ENCODE measurements around the gene MAST4. TPM values are rescaled to one million over a fixed set of nuclear protein-coding genes. Genes with fewer than 3 reads are reported as not detected.

The MAST4 gene
- total RNA-seq, 1 donor, result 23.2 TPM

DNA sequence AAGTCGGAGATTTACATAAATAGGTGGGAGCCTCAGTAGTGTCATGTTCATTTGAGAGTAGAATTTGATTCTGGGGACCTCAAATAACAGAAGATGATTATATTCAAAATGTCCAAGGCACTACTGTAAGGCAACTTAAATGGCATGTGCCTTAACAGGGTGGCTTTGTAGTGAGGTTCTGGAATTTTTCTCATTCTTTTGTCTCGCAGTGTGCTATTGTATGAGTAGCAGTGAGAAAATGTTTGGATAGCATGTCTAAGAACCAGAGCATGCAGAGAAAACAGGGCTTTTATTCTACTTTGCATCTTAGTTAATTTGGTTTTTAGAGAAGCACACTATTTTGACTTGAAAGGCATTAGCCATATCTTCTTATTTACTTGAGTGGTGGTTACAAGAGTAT lies 25.0 kb downstream of the MAST4 start:
- TF ChIP-seq, protein P1, sequence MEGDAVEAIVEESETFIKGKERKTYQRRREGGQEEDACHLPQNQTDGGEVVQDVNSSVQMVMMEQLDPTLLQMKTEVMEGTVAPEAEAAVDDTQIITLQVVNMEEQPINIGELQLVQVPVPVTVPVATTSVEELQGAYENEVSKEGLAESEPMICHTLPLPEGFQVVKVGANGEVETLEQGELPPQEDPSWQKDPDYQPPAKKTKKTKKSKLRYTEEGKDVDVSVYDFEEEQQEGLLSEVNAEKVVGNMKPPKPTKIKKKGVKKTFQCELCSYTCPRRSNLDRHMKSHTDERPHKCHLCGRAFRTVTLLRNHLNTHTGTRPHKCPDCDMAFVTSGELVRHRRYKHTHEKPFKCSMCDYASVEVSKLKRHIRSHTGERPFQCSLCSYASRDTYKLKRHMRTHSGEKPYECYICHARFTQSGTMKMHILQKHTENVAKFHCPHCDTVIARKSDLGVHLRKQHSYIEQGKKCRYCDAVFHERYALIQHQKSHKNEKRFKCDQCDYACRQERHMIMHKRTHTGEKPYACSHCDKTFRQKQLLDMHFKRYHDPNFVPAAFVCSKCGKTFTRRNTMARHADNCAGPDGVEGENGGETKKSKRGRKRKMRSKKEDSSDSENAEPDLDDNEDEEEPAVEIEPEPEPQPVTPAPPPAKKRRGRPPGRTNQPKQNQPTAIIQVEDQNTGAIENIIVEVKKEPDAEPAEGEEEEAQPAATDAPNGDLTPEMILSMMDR (IDR thresholded peaks at IDR 0.05; ENCODE audit: insufficient read depth, low read length), result no peak
- peak; percentile 7 for DNase-seq (ENCODE audit: low read depth)
- no peak overlapping the region for H3K4me3 ChIP-seq (ENCODE audit: low read depth, low read length)

DNA sequence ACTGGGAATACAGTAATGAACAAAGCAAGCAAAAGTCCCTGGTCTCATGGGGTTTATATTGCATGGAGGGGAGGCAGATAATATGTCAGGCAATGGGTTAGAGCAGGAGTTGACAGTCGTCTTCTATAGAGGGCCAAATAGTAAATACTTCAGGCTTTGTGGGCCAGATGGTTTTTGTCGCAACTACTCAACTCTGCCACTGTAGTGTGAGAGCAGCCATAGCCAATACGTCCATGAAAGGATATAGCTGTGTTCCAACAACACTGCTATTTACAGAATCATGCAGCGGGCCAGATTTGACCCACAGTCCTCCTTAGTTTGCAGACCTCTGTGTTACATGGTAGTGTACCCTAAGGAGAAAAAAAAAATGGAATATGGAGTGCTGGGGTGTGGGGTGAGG lies 25.5 kb downstream of the MAST4 start:
- TF ChIP-seq, protein P1 (IDR thresholded peaks at IDR 0.05; ENCODE audit: insufficient read depth, low read length), result no peak
- H3K4me3 ChIP-seq (ENCODE audit: low read depth, low read length), result no peak overlapping the region
- no peak for DNase-seq (ENCODE audit: low read depth)

DNA sequence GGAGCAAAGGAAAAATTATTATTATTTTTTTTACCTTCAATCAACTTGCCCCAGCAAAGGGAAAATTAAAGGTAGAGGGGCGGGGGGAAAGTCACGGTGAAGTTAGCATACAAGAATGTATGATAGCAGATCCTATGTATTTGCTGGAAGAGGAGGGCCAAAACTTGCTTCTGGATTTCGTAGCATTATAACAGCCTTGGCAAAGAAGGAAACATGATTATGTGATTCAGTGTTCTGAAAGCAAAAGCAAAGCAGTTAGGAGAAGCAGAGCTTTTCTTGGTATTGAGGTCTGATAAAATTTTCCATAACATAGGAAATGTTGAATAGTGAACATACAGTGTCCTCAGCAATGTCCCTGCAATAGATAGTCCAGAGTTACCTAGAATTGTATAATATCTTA lies 32.4 kb downstream of the MAST4 start:
- no peak for DNase-seq (ENCODE audit: low read depth)
- TF ChIP-seq, protein P1 (IDR thresholded peaks at IDR 0.05; ENCODE audit: insufficient read depth, low read length), result no peak
- no peak overlapping the region for H3K4me3 ChIP-seq (ENCODE audit: low read depth, low read length)

DNA sequence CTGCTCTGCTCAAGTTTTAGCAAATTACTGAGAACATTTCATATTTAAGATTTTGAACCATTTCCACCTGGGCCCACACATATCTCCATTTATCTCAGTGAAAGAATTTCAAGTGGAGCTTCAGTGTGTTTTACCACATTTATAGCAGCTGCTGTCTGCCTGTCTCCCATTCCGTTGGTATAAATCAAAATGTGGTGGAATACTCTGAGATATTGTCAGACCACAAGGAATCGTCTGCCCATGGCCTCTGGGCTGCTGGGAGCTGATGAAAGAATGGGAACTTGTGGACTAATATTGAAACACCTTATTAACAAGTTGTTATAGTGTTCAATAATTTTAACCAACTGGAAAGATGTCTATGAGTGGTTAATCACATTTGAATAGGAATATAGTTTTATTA lies 33.3 kb downstream of the MAST4 start:
- TF ChIP-seq, protein P1 (IDR thresholded peaks at IDR 0.05; ENCODE audit: insufficient read depth, low read length), result no peak
- DNase-seq (ENCODE audit: low read depth), result no peak
- H3K4me3 ChIP-seq (ENCODE audit: low read depth, low read length), result no peak overlapping the region

DNA sequence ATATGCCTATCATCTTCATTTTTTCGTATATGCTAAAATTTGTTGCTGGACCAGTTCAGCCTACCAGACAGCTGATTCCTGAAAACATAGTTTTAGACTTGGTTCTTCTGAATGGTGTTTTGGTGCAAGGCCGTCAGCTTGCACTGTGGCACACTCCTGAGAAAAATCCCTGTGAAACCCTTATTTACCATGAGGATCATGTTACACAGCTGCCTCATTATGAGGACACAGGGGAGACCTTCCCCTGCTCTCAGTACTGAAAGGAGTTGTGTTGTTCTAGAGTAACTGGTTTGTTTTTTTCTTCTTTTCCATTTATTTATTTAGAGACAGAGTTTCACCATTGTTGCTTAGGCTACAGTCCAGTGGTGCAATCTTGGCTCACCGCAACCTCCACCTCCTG lies 37.6 kb downstream of the MAST4 start:
- TF ChIP-seq, protein P1 (IDR thresholded peaks at IDR 0.05; ENCODE audit: insufficient read depth, low read length), result no peak
- no peak for DNase-seq (ENCODE audit: low read depth)
- no peak overlapping the region for H3K4me3 ChIP-seq (ENCODE audit: low read depth, low read length)

DNA sequence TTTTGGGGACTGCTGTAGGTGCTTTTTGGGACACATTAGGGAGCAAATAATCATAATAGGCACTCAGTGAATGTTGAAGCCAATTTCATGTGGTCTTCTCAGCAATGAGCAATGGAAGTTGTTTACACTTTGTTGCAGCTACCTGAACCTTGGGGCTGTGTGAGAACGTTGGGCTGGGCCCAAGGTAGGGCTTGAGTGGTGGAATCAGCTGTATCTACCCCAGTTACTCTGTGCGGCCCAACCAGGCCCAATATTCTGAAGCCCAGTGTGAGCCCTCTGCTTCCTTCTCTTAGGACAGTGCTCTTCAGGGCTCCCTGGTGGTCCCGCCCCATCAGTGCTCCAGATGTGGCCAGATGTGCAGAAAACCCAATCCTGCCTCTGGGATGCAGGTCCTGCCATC lies 38.4 kb downstream of the MAST4 start:
- no peak overlapping the region for H3K4me3 ChIP-seq (ENCODE audit: low read depth, low read length)

DNA sequence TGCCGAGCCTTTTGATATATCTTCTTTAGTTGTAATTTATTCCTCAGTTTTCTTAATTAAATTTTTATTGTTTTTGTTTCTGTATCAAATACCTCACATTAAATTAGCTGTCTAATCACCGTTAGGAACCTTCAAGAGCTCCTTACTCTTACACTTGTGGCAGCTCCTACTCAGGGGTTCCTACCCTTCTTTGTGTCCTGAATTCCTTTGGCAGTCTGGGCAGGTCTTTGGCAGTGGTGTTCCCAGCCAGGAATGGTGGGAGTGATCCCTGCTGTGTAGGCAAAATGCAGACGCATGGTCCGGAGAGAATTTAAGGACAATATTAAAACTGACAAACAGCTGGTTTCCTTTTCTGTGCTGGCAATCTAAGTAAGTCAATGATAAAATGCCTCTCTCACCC lies 41.8 kb downstream of the MAST4 start:
- TF ChIP-seq, protein P1 (IDR thresholded peaks at IDR 0.05; ENCODE audit: insufficient read depth, low read length), result no peak
- no peak for DNase-seq (ENCODE audit: low read depth)
- no peak overlapping the region for H3K4me3 ChIP-seq (ENCODE audit: low read depth, low read length)

More for the DNA sequence above, 38.4 kb downstream of the MAST4 start:
- DNase-seq (ENCODE audit: low read depth), result no peak
- TF ChIP-seq, protein P1 (IDR thresholded peaks at IDR 0.05; ENCODE audit: insufficient read depth, low read length), result no peak

Data from fibroblast of the aortic adventitia (primary cell).